Measurements from ENCODE around the gene DOCK2. TPM values are rescaled to one million over a fixed set of nuclear protein-coding genes. Genes with fewer than 3 reads are reported as not detected.

Gene DOCK2
- total and polyA plus RNA-seq, 9 of the 15 experiments (the other 6 are each of a cell fraction or from before 2014, with no cell fraction given), result 4.5 to 42.6 (median 20.5) TPM

DNA sequence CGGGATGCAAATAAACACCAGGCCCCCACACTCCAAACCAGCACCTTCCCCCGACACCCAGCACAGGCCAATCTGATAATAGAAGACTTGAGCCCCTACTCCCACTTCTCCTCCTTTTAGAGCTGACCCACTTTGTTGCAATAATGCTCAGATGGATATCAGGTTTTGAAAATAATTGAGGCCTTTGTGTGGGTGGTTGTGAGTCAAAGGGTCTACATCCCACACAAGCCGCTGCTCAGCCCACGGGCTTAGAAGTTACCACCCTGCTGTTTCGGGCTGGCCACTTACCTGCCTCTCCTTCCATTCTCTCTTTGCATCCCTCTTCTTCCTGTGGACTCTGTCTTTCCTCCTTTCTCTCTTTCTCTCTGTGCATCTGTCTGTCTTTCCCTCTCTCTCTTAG is 432.4 kb downstream of the DOCK2 start:
- CTCF ChIA-PET (ENCODE audit: low intra/inter-chr PET ratio), result no interaction called here

DNA sequence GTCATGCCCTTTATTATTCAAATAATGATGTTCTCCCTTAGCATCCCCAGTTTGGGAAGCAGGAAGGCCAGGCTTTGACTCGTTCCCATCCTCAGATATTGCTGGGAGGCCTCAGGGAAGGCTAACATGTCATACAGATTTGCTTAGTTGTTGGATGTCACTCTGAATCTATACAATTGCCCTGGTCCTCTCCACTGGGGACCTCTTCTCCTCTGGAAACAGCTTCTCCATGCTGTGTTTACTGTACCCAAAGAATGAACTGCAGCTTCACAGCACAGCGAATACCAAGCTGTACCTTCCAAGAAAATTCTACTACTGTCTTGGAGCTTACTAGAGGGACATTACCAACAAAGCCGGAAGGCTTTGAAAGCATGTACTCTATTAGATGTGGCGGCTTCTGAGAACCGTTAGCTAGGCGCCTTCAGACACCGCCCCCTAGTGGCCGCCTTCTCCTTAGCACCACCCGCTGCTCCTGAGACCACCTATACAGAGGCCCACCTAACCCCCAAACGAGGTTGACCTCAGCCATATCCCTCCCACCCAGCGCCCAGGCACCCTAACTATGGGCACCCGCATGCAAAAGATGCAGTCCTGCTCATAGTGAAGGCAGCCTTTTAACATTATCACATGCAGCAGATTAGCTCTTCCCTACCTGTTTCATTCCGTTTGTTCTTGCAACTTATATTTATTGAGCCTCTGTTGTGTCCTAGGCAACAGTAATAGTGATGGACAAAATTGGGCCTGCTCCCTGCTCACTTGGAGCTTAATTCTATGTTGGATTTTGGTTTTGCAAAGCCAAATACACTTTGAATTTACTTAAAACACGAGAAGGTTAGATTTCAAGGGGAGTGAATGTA is 433.7 kb downstream of the DOCK2 start:
- no peaks in the 10 kb centered on the region for H3K79me2 ChIP-seq (ENCODE audit: control insufficient read depth, insufficient read depth, low read length)
- no peak overlapping the region for H3K4me2 ChIP-seq (ENCODE audit: insufficient read depth, low read length)
- ChIA-PET CTCF (ENCODE audit: low intra/inter-chr PET ratio) (interaction anchor here (1.7 kb wide), 1 partner anchor 369 kb away, joined by 4 read pairs; no protein-coding TSS in a partner anchor), POLR2A (interaction anchor here (0.6 to 0.9 kb wide), 2 partner anchors 15 to 30 kb away, joined by 3 read pairs; no protein-coding TSS in a partner anchor)
- intact Hi-C loops (cut with micrococcal nuclease) (loop anchor here (1.0 kb wide), 1 partner anchor 369 kb away; no protein-coding TSS in a partner anchor), in situ Hi-C loops (cut with MboI) (no loop called here)
- H2AFZ ChIP-seq (ENCODE audit: low read depth, low read length), result no peak overlapping the region
- no peaks in the 10 kb centered on the region for H3K9me3 ChIP-seq (replicated peaks; ENCODE audit: control insufficient read depth, insufficient read depth, low read depth, low read length)
- H3K9ac ChIP-seq (ENCODE audit: insufficient read depth in 1 of 2, low read depth in 2 of 2, low read length in 2 of 2), result no peak overlapping the region
- H3K9me1 ChIP-seq (ENCODE audit: control insufficient read depth, insufficient read depth, low read length), result no peaks in the 10 kb centered on the region
- WGBS (ENCODE audit: insufficient coverage, low coverage, missing lambda C conversion rate), result 9% methylated on average over 14 of the region's 14 CpGs
- DNase-seq (ENCODE audit: extremely low read depth in 1 of 4, low spot score in 3 of 4), result peak; percentile 65 to 80 (median 72)
- H3K36me3 ChIP-seq (ENCODE audit: control insufficient read depth, insufficient read depth, low read length), result no peaks in the 10 kb centered on the region
- no peaks in the 10 kb centered on the region for H3K4me1 ChIP-seq (replicated peaks in 1 of 2; ENCODE audit: control insufficient read depth in 2 of 2, insufficient read depth in 2 of 2, low read length in 2 of 2)
- H3K4me3 ChIP-seq, result no peak overlapping the region
- ATAC-seq, result peak; percentile 98
- no peaks in the 10 kb centered on the region for H3K27me3 ChIP-seq (ENCODE audit: control insufficient read depth in 2 of 2, insufficient read depth in 2 of 2, low read length in 2 of 2)
- BruUV-seq (replicated peaks), result no TSS peak
- no peak overlapping the region for H3K27ac ChIP-seq (ENCODE audit: extremely low read depth, low read depth, low read length)
- peak; percentile 79 for FAIRE-seq
- no peaks in the 10 kb centered on the region for H4K20me1 ChIP-seq (replicated peaks; ENCODE audit: control insufficient read depth, insufficient read depth, low read length)
- TF ChIP-seq SOX6 (IDR thresholded peaks at IDR 0.05), result no peak
- TF ChIP-seq, protein P1, sequence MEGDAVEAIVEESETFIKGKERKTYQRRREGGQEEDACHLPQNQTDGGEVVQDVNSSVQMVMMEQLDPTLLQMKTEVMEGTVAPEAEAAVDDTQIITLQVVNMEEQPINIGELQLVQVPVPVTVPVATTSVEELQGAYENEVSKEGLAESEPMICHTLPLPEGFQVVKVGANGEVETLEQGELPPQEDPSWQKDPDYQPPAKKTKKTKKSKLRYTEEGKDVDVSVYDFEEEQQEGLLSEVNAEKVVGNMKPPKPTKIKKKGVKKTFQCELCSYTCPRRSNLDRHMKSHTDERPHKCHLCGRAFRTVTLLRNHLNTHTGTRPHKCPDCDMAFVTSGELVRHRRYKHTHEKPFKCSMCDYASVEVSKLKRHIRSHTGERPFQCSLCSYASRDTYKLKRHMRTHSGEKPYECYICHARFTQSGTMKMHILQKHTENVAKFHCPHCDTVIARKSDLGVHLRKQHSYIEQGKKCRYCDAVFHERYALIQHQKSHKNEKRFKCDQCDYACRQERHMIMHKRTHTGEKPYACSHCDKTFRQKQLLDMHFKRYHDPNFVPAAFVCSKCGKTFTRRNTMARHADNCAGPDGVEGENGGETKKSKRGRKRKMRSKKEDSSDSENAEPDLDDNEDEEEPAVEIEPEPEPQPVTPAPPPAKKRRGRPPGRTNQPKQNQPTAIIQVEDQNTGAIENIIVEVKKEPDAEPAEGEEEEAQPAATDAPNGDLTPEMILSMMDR (IDR thresholded peaks at IDR 0.05 in 2 of 3, conservative IDR thresholded peaks at IDR 0.05 in 1 of 3; ENCODE audit: insufficient read depth in 2 of 3, low read depth in 1 of 3, low read length in 3 of 3), result peak; percentile 71 to 90 (median 71)
- no peak for TF ChIP-seq XRCC4 (IDR thresholded peaks at IDR 0.05; ENCODE audit: extremely low read depth, insufficient read depth, insufficient read length)
- no peak for TF ChIP-seq GABPB2 (CRISPR knock-in tag; conservative IDR thresholded peaks at IDR 0.05)
- no peak for TF ChIP-seq MYNN (IDR thresholded peaks at IDR 0.05)
- no peak for TF ChIP-seq MYNN (CRISPR knock-in tag; IDR thresholded peaks at IDR 0.05)
- peak in 1 of 2 experiments; percentile 66; a peak in 3 of 4 replicates for TF ChIP-seq RAD21 (CRISPR knock-in tag; conservative IDR thresholded peaks at IDR 0.05 in 1 of 2, IDR thresholded peaks at IDR 0.05 in 1 of 2)
- TF ChIP-seq SMC3 (conservative IDR thresholded peaks at IDR 0.05; ENCODE audit: insufficient read depth, low read depth, low read length), result peak; percentile 46; the same call in 1 of the 2 replicates
- TF ChIP-seq ETV1 (tag; conservative IDR thresholded peaks at IDR 0.05; ENCODE audit: low read depth), result no peak

More for the DNA sequence above, 432.4 kb downstream of the DOCK2 start:
- Histone ChIP-seq H3K9ac (ENCODE audit: insufficient read depth in 1 of 2, low read depth in 2 of 2, low read length in 2 of 2) (no peak overlapping the region), H3K27me3 (ENCODE audit: control insufficient read depth in 2 of 2, insufficient read depth in 2 of 2, low read length in 2 of 2) (no peaks in the 10 kb centered on the region), H3K9me1 (ENCODE audit: control insufficient read depth, insufficient read depth, low read length) (no peaks in the 10 kb centered on the region), H2AFZ (ENCODE audit: low read depth, low read length) (no peak overlapping the region), H3K79me2 (ENCODE audit: control insufficient read depth, insufficient read depth, low read length) (no peaks in the 10 kb centered on the region), H3K4me1 (replicated peaks in 1 of 2; ENCODE audit: control insufficient read depth in 2 of 2, insufficient read depth in 2 of 2, low read length in 2 of 2) (no peaks in the 10 kb centered on the region), H3K36me3 (ENCODE audit: control insufficient read depth, insufficient read depth, low read length) (no peaks in the 10 kb centered on the region), H3K4me3 (no peak overlapping the region), H4K20me1 (replicated peaks; ENCODE audit: control insufficient read depth, insufficient read depth, low read length) (no peaks in the 10 kb centered on the region), H3K9me3 (replicated peaks; ENCODE audit: control insufficient read depth, insufficient read depth, low read depth, low read length) (no peaks in the 10 kb centered on the region), H3K4me2 (ENCODE audit: insufficient read depth, low read length) (no peak overlapping the region), H3K27ac (ENCODE audit: extremely low read depth, low read depth, low read length) (no peak overlapping the region)
- ATAC-seq (no peak), DNase-seq (ENCODE audit: extremely low read depth in 1 of 4, low spot score in 3 of 4) (no peak), FAIRE-seq (no peak)
- in situ Hi-C loops (cut with MboI), result no loop called here
- BruUV-seq (replicated peaks), result no TSS peak
- intact Hi-C loops (cut with micrococcal nuclease), result no loop called here
- no peak for TF ChIP-seq BRD4 (IDR thresholded peaks at IDR 0.05)
- TF ChIP-seq ZNF41 (CRISPR knock-in tag; conservative IDR thresholded peaks at IDR 0.05), result no peak
- TF ChIP-seq TARDBP (IDR thresholded peaks at IDR 0.05), result no peak
- no peak for TF ChIP-seq CBFB (CRISPR knock-in tag; IDR thresholded peaks at IDR 0.05)
- WGBS (ENCODE audit: insufficient coverage, low coverage, missing lambda C conversion rate), result 12% methylated on average over 5 of the region's 5 CpGs
- POLR2A ChIA-PET, result no interaction called here

Measured in K562 (cell line).